Thoracic aorta (tissue), 2 donors: ENCODE measurements around the gene RSF1. TPM values are rescaled to one million over a fixed set of nuclear protein-coding genes. Genes with fewer than 3 reads are reported as not detected.

ENCODE experiments used
- ATAC-seq: fragments of 150-250 bp; one replicate; pipeline ENCODE4 v1.8.0; 2017; ENCODE audit warnings: low read depth; ENCODE audit not compliant: insufficient number of reproducible peaks, low FRiP score
- DNase-seq: peaks from one replicate; pipeline ENCODE4 v3.0.0-alpha.2; 2020; ENCODE audit warnings: low spot score
- H3K27ac ChIP-seq, 2 donors: fragments of 200-600 bp; sonication (generic); 1 replicate in 1 of 2; 2 replicates in 1 of 2; pipeline ENCODE4 v1.5.1; 2016; ENCODE audit warnings: mild to moderate bottlenecking in 2 of 2, moderate library complexity in 2 of 2
- H3K27me3 ChIP-seq: fragments of 200-600 bp; sonication (generic); replicated peaks from 2 replicates; pipeline ENCODE4 v1.6.0; 2016; ENCODE audit warnings: mild to moderate bottlenecking; ENCODE audit not compliant: insufficient read depth
- H3K36me3 ChIP-seq: fragments of 200-600 bp; sonication (generic); one replicate; pipeline ENCODE4 v1.5.1; 2016
- H3K4me1 ChIP-seq, 2 donors: fragments of 200-600 bp; sonication (generic); 1 replicate in 1 of 2; 2 replicates in 1 of 2; pipeline versions ENCODE4 v1.5.1 to v1.6.0; 2016; ENCODE audit warnings: low read depth in 2 of 2, mild to moderate bottlenecking in 1 of 2; ENCODE audit not compliant: control insufficient read depth in 1 of 2
- H3K4me3 ChIP-seq: fragments of 200-600 bp; sonication (generic); 2 replicates; pipeline ENCODE4 v1.5.1; 2016; ENCODE audit warnings: mild to moderate bottlenecking
- H3K9me3 ChIP-seq: fragments of 200-600 bp; sonication (generic); 2 replicates; pipeline ENCODE4 v1.5.1; 2016
- total RNA-seq, 2 donors: library from RNA; depleted of rRNA; stranded (reverse); fragments of >200 nt; gene quantifications; one replicate each; pipeline versions ENCODE4 v1.1.0 to v1.2.3, GENCODE V29; 2016
- TF ChIP-seq, protein P1 (sequence below): fragments of 200-600 bp; sonication (generic); IDR thresholded peaks from one replicate; pipeline ENCODE4 v1.5.1; 2019; ENCODE audit warnings: antibody characterized with exemption

The RSF1 gene
- total RNA-seq, 2 donors from 2014 or later: 86.6 to 107 TPM

GRCh38 chr11:77710358-77710757, 110.2 kb downstream of the RSF1 start:
- ATAC-seq (no peak), DNase-seq (no peak)
- H3K27me3 ChIP-seq: no peaks in the 10 kb centered on the region
- no peak overlapping the region for H3K27ac ChIP-seq
- H3K4me3 ChIP-seq: no peak overlapping the region
- TF ChIP-seq, protein P1, sequence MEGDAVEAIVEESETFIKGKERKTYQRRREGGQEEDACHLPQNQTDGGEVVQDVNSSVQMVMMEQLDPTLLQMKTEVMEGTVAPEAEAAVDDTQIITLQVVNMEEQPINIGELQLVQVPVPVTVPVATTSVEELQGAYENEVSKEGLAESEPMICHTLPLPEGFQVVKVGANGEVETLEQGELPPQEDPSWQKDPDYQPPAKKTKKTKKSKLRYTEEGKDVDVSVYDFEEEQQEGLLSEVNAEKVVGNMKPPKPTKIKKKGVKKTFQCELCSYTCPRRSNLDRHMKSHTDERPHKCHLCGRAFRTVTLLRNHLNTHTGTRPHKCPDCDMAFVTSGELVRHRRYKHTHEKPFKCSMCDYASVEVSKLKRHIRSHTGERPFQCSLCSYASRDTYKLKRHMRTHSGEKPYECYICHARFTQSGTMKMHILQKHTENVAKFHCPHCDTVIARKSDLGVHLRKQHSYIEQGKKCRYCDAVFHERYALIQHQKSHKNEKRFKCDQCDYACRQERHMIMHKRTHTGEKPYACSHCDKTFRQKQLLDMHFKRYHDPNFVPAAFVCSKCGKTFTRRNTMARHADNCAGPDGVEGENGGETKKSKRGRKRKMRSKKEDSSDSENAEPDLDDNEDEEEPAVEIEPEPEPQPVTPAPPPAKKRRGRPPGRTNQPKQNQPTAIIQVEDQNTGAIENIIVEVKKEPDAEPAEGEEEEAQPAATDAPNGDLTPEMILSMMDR: no peak
- H3K36me3 ChIP-seq: no peaks in the 10 kb centered on the region
- H3K9me3 ChIP-seq: no peaks in the 10 kb centered on the region
- no peaks in the 10 kb centered on the region for H3K4me1 ChIP-seq

GRCh38 chr11:77705876-77706579, 114.5 kb downstream of the RSF1 start:
- no peak for DNase-seq
- Histone ChIP-seq H3K27me3 (no peaks in the 10 kb centered on the region), H3K27ac (no peak overlapping the region), H3K4me1 (no peaks in the 10 kb centered on the region), H3K9me3 (no peaks in the 10 kb centered on the region), H3K4me3 (no peak overlapping the region), H3K36me3 (peaks cover 5% of the 10 kb centered on the region)
- no peak for ATAC-seq
- TF ChIP-seq, protein P1: no peak

- H3K27me3 ChIP-seq: no peaks in the 10 kb centered on the region
- TF ChIP-seq, protein P1: no peak
- no peaks in the 10 kb centered on the region for H3K4me1 ChIP-seq
- ATAC-seq (no peak), DNase-seq (no peak)
- H3K9me3 ChIP-seq: no peaks in the 10 kb centered on the region
- H3K27ac ChIP-seq: no peak overlapping the region
- peaks cover 5% of the 10 kb centered on the region for H3K36me3 ChIP-seq
- H3K4me3 ChIP-seq: no peak overlapping the region
These were observed 115.2 kb downstream of the RSF1 start for GRCh38 chr11:77705195-77705875.

DNA sequence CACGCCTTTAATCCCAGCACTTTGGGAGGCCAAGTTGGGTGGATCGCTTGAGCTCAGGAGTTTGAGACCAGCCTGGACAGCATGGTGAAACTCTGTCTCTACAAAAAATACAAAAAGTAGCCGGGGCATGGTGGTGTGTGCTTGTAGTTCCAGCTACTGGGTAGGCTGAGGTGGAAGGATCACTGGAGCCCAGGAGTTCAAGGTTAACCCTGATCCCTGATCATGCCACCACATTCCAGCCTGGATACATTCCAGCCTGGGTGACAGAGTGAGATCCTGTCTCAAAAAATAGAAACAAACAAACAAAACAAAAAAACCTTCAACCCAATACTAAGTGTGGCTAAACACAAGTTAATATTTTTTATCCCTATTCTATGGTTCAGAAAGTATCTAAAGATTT, 116.5 kb downstream of the RSF1 start:
- no peaks in the 10 kb centered on the region for H3K27me3 ChIP-seq

DNA sequence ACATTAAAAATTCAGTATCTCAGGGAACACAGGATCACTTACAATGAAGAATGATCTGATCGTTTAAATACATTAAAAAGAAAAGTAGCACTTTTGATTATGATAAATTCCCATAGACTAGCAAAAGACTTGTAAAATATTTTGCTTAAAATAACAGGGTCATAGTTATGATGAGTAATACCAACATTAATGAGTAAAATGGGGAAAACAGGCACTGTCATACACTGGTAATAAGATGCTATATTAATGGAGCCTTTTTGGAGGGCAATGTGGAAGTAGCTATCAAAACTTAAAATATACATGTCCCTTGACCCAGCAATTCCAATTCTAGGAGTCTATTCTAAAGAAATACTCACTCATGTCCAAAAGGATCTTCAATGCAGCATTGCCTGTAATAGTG, 121.1 kb downstream of the RSF1 start:
- no peak overlapping the region for H3K27ac ChIP-seq
- peaks cover 24% of the 10 kb centered on the region for H3K36me3 ChIP-seq
- TF ChIP-seq, protein P1: no peak
- no peaks in the 10 kb centered on the region for H3K27me3 ChIP-seq
- no peaks in the 10 kb centered on the region for H3K9me3 ChIP-seq
- DNase-seq (no peak), ATAC-seq (no peak)
- H3K4me1 ChIP-seq: no peaks in the 10 kb centered on the region
- H3K4me3 ChIP-seq: no peak overlapping the region

More for the DNA sequence above, 116.5 kb downstream of the RSF1 start:
- ATAC-seq (no peak), DNase-seq (no peak)
- Histone ChIP-seq H3K27ac (no peak overlapping the region), H3K9me3 (no peaks in the 10 kb centered on the region), H3K36me3 (peaks cover 5% of the 10 kb centered on the region), H3K4me1 (no peaks in the 10 kb centered on the region), H3K4me3 (no peak overlapping the region)
- TF ChIP-seq, protein P1: no peak
